Heart left ventricle (tissue), 16 donors: ENCODE measurements around the gene PMEPA1. TPM values are rescaled to one million over a fixed set of nuclear protein-coding genes. Genes with fewer than 3 reads are reported as not detected.

Experiments used
- ATAC-seq, 4 donors: fragments of 200-7000 bp; cut with Tn5 transposase; one replicate each; pipeline ENCODE4 v1.9.1; 2020 to 2022; ENCODE audit warnings: moderate library complexity in 4 of 4, mild to moderate bottlenecking in 3 of 4, moderate number of reproducible peaks in 1 of 4
- DNase-seq, 5 donors: peaks; one replicate each; pipeline ENCODE4 v3.0.0-alpha.2; 2020
- H3K27ac ChIP-seq, 12 donors: fragments of 200-600 bp; sonication (generic) in 4 of 12; one replicate each; pipeline versions ENCODE4 v1.5.0 to v1.8.0; 2016 to 2022; ENCODE audit warnings: mild to moderate bottlenecking in 2 of 12
- H3K27me3 ChIP-seq, 9 donors: fragments of 200-600 bp; sonication (generic) in 2 of 9; one replicate each; pipeline versions ENCODE4 v1.5.1 to v1.8.0; 2016 to 2022; ENCODE audit warnings: mild to moderate bottlenecking in 3 of 9
- H3K36me3 ChIP-seq, 9 donors: fragments of 200-600 bp; sonication (generic) in 2 of 9; one replicate each; pipeline versions ENCODE4 v1.5.0 to v1.8.0; 2018 to 2022; ENCODE audit warnings: mild to moderate bottlenecking in 2 of 9
- H3K4me1 ChIP-seq, 12 donors: fragments of 200-600 bp; sonication (generic) in 4 of 12; one replicate each; pipeline versions ENCODE4 v1.5.0 to v1.8.0; 2016 to 2022; ENCODE audit warnings: mild to moderate bottlenecking in 3 of 12
- H3K4me3 ChIP-seq, 12 donors: fragments of 200-600 bp; sonication (generic) in 4 of 12; one replicate each; pipeline versions ENCODE4 v1.5.0 to v1.8.0; 2017 to 2022; ENCODE audit warnings: mild to moderate bottlenecking in 9 of 12, moderate library complexity in 4 of 12
- H3K9me3 ChIP-seq, 12 donors: fragments of 200-600 bp; sonication (generic) in 4 of 12; one replicate each; pipeline versions ENCODE4 v1.5.0 to v1.8.0; 2016 to 2022; ENCODE audit warnings: mild to moderate bottlenecking in 1 of 12
- POLR2A ChIP-seq, 2 donors: fragments of 450-650 bp; IDR thresholded peaks; one replicate each; pipeline ENCODE4 v1.6.1; 2017; ENCODE audit warnings: antibody characterized with exemption in 2 of 2, mild to moderate bottlenecking in 2 of 2, moderate library complexity in 2 of 2
- WGBS, 4 donors: extraction: QIAGEN DNeasy Blood & Tissue Kit in 2 of 4; methylation state at CpG; one replicate each; pipeline versions ENCODE4 v1.1.5 to v1.1.7; 2013 to 2018; 5-methylcytosine and 5-hydroxymethylcytosine counted together
- intact Hi-C, 10 donors: fragments of 100-400 bp; cut with DNase I; formaldehyde crosslinking; loops; one replicate each; pipeline versions ENCODE4 v1.11.1 to v1.14.2; 2022
- polyA plus RNA-seq, 2 donors: library from polyadenylated mRNA; stranded (reverse); fragments of 200-250 nt; gene quantifications; one replicate each; pipeline ENCODE4 v1.2.3, GENCODE V29; 2013
- total RNA-seq, 9 donors: library from RNA; depleted of rRNA in 2 of 9; stranded (reverse); fragments of >200 nt in 2 of 9; fragmentation: NEBNext Ultra II Directional in 3 of 9; extraction: Animal tissue kit (Norgen Biotek cat#: 25700) in 3 of 9; gene quantifications; one replicate each; pipeline versions ENCODE4 v1.1.0 to v1.2.4, GENCODE V29; 2016 to 2023
- TF ChIP-seq, protein P1 (sequence below), 12 donors: fragments of 200-600 bp; sonication (generic) in 4 of 12; IDR thresholded peaks; one replicate each; pipeline versions ENCODE4 v1.5.0 to v1.8.0; 2018 to 2022; ENCODE audit warnings: antibody characterized with exemption in 12 of 12, mild to moderate bottlenecking in 5 of 12
- donor health status: ischemic (EF 13 %, LVEDD 7.1; RV severe dilation, severe dysfunction).
- donor health status: healthy with polysubstance abuse.
- donor health status: DM: no; HTN: yes; CAD: no.
- donor health status: DM: no; HTN: no; CAD: no.
- donor health status: ischemic (EF 25% LVEDD 6.9; RV normal size, moderate dysfunction).
- donor health status: ischemic (EF 25% LVEDD 5.7; RV mildly dilated, moderate dysfunction).
- donor health status: healthy.
- donor health status: DM: yes; HTN: yes; CAD: no.
- donor health status: ischemic (EF 35%, LVEDD 5.7; RV mildly dilated, moderate dysfunction).
- donor health status: nonischemic (EF 11% LVEDD 7.7; RV severe dilation, severe dysfunction).
- donor health status: DM: yes; HTN: yes; CAD: no.
- donor health status: PGD.
- donor health status: ischemic (EF 29% LVEDD 5.4; RV normal size, mild dysfunction).
- donor health status: nonischemic (EF 23%, LVEDD 6.1; RV moderate dilation, normal function).

Gene PMEPA1
- total and polyA plus RNA-seq, 11 donors: 12.6 to 115 (median 30.0) TPM

DNA sequence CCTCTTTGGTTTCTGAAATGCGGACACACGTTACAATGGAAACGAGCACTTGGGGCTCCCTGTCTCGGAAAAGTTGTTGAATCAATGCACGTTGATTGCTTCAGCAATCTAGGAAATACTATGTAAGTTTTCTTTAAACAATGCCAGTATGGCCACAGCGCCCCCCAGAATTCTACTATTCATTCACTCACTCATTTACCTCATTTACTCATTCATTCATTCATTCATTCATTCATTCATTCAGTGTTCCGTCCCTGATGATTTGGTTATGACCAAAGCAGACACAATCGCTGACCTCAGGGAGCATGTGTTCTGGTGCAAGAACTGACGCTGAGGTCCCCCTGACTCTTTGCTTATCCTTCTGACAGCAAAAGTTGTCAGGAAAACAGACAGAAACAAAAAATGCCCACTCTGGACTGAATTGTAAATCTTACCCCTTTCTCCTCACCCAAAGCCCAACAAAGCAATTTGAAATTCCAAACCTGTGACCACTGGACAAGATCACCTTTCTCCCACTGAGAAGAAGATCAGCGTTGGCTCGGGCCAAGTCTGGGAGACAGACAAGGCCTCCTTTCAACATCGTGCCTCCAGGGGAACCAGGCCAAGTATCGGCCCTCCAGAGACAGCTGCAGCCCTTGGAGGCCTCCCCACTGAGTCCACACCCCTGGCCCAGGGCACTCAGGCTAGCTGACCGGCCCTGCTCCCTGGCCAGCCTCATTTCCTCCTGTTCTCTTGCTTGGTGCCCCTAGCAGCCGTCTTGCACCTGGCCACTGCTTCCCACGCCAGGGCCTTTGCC, 15.0 kb upstream of the PMEPA1 start:
- DNase-seq (no peak), ATAC-seq (no peak)

DNA sequence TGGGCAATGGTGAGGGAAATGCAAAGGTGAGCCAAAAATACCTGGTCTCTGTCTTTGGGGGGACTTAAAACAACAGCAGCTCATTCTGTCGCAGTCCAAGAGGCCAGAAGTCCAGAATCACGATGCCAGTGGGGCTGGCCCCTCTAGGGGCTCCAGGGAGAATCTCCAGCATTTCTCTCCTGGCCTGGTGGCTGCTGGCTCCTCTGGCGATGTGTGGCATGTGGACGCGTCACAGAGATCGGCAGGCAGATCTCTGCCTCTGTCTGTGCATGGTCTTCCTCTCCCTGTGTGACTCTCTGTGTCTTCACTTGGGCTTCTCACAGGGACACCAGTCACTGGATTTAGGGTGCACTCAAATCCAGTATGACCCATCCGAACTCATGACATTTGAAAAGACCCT, 14.0 kb upstream of the PMEPA1 start:
- H3K9me3 ChIP-seq: no peaks in the 10 kb centered on the region
- DNase-seq (no peak), ATAC-seq (no peak)
- intact Hi-C loops: no loop called here
- H3K36me3 ChIP-seq: no peaks in the 10 kb centered on the region
- H3K4me3 ChIP-seq: no peak overlapping the region
- H3K27me3 ChIP-seq: peaks cover 0 to 4% (median 0%) of the 10 kb centered on the region in 9 donors
- peaks cover 0 to 5% (median 2%) of the 10 kb centered on the region in 12 donors for H3K4me1 ChIP-seq
- TF ChIP-seq, protein P1, sequence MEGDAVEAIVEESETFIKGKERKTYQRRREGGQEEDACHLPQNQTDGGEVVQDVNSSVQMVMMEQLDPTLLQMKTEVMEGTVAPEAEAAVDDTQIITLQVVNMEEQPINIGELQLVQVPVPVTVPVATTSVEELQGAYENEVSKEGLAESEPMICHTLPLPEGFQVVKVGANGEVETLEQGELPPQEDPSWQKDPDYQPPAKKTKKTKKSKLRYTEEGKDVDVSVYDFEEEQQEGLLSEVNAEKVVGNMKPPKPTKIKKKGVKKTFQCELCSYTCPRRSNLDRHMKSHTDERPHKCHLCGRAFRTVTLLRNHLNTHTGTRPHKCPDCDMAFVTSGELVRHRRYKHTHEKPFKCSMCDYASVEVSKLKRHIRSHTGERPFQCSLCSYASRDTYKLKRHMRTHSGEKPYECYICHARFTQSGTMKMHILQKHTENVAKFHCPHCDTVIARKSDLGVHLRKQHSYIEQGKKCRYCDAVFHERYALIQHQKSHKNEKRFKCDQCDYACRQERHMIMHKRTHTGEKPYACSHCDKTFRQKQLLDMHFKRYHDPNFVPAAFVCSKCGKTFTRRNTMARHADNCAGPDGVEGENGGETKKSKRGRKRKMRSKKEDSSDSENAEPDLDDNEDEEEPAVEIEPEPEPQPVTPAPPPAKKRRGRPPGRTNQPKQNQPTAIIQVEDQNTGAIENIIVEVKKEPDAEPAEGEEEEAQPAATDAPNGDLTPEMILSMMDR (IDR thresholded peaks at IDR 0.05): no peak
- TF ChIP-seq POLR2A (IDR thresholded peaks at IDR 0.05): no peak
- H3K27ac ChIP-seq: no peak overlapping the region
- WGBS, 4 donors: 83 to 98% (median 90%) methylated on average over 5 to 7 of the region's 7 CpGs

More for the DNA sequence above, 15.0 kb upstream of the PMEPA1 start:
- WGBS, 4 donors: 84 to 88% (median 87%) methylated on average over 16 of the region's 16 CpGs
- no peaks in the 10 kb centered on the region for H3K36me3 ChIP-seq
- no peak overlapping the region for H3K27ac ChIP-seq
- TF ChIP-seq, protein P1 (IDR thresholded peaks at IDR 0.05): no peak
- H3K4me1 ChIP-seq: no peaks in the 10 kb centered on the region
- peaks cover 0 to 4% (median 0%) of the 10 kb centered on the region in 9 donors for H3K27me3 ChIP-seq
- no peak overlapping the region for H3K4me3 ChIP-seq
- intact Hi-C loops: no loop called here
- H3K9me3 ChIP-seq: no peaks in the 10 kb centered on the region

DNA sequence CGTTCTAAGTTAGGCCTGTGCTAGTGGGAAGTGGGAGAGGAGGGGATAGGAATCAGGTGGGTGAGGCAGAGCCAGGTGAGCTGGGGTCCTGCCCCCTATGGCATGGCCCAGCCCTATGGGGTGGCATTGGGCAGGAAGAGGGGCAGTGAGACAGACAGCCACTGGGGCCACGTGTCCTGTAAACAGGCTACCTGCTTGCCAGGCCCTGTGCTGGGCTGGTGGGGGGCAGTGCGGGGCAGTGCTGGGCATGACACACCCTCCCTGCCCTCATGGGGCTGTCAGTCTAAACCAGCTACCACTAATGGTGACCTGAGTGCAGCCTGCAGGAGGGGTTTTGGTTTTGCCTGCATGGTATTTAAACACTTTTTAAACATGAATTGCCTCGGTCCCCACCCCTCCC, 10.1 kb upstream of the PMEPA1 start:
- Histone ChIP-seq H3K4me1 (peaks cover 0 to 34% (median 19%) of the 10 kb centered on the region in 12 donors), H3K9me3 (no peaks in the 10 kb centered on the region), H3K4me3 (no peak overlapping the region), H3K27me3 (no peaks in the 10 kb centered on the region), H3K36me3 (no peaks in the 10 kb centered on the region), H3K27ac (no peak overlapping the region)
- intact Hi-C loops: loop anchor here in 3 of 10 donors (2.0 to 10.0 kb wide), 6 partner anchors 27 to 365 kb away; partner anchors contain the start of gene RBM38 (in 1 of the 3)
- TF ChIP-seq, protein P1 (IDR thresholded peaks at IDR 0.05): no peak
- no peak for TF ChIP-seq POLR2A (IDR thresholded peaks at IDR 0.05)
- WGBS, 4 donors: 75 to 82% (median 77%) methylated on average over 4 of the region's 4 CpGs
- DNase-seq: no peak
- ATAC-seq: no peak

DNA sequence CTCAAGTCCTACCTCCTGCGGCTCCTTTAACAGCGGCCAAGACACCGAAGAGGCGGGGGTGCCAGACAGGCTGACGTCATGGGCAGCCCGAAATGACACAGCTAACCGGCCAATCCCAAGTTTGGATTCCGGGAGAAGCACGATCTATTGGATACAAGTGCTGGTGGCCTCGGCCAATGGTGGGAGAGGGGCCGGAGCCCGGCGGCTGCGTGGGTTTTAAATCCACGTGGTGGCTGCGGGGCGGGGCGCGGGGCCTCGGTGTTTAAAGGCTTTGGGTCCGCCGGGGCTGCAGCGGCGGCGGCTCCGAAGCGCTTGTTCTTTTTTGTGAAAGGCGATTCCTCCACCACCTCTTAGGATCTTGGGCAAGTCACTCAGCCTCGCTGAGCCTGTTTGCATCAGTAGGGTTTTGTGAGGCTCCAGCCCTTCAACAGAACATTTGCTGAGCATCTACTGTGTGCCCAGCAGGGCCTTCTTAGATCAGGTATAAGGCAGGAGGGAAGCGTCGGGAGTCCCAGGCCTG, 8.7 kb upstream of the PMEPA1 start:
- intact Hi-C loops: loop anchor here in 3 of 10 donors (2.0 to 10.0 kb wide), 6 partner anchors 28 to 366 kb away; partner anchors contain the start of gene RBM38 (in 1 of the 3)
- Histone ChIP-seq H3K27ac (peak overlapping the region in 1 of 12 donors; percentile 28), H3K4me1 (peaks cover 0 to 48% (median 27%) of the 10 kb centered on the region in 12 donors), H3K27me3 (no peaks in the 10 kb centered on the region), H3K4me3 (peak overlapping the region in 10 of 12 donors; percentile 23 to 52 (median 40)), H3K9me3 (no peaks in the 10 kb centered on the region), H3K36me3 (no peaks in the 10 kb centered on the region)
- 1% methylated on average over 30 to 31 of the region's 31 CpGs for WGBS, 4 donors
- peak; percentile 96 to 98 (median 97) for DNase-seq
- peak; percentile 95 to 97 (median 96) for ATAC-seq
- TF ChIP-seq, protein P1 (IDR thresholded peaks at IDR 0.05): no peak
- no peak for TF ChIP-seq POLR2A (IDR thresholded peaks at IDR 0.05)
